Measurements from ENCODE around the gene QSER1. TPM values are rescaled to one million over a fixed set of nuclear protein-coding genes. Genes with fewer than 3 reads are reported as not detected.

QSER1 gene
- total and polyA plus RNA-seq, 10 of the 15 experiments (the other 5 are each of a cell fraction or from before 2014, with no cell fraction given) = 2.1 to 15.0 (median 9.4) TPM

GRCh38 chr11:32893343-32894148, 935 bp downstream of the QSER1 start (continued):
- no peak for TF ChIP-seq POLR2AphosphoS5 (IDR thresholded peaks at IDR 0.05; ENCODE audit: low read length)
- peak; percentile 71; the same call in 1 of the 2 replicates for TF ChIP-seq POLR2A (IDR thresholded peaks at IDR 0.05; ENCODE audit: low read depth, low read length)
- peak; percentile 40; the same call in 1 of the 2 replicates for TF ChIP-seq MTA2 (IDR thresholded peaks at IDR 0.05; ENCODE audit: low read depth)
- TF ChIP-seq, protein P1, sequence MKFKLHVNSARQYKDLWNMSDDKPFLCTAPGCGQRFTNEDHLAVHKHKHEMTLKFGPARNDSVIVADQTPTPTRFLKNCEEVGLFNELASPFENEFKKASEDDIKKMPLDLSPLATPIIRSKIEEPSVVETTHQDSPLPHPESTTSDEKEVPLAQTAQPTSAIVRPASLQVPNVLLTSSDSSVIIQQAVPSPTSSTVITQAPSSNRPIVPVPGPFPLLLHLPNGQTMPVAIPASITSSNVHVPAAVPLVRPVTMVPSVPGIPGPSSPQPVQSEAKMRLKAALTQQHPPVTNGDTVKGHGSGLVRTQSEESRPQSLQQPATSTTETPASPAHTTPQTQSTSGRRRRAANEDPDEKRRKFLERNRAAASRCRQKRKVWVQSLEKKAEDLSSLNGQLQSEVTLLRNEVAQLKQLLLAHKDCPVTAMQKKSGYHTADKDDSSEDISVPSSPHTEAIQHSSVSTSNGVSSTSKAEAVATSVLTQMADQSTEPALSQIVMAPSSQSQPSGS (IDR thresholded peaks at IDR 0.05; ENCODE audit: low read length) = no peak
- TF ChIP-seq ZNF592 (IDR thresholded peaks at IDR 0.05) = no peak
- TF ChIP-seq, protein P2, sequence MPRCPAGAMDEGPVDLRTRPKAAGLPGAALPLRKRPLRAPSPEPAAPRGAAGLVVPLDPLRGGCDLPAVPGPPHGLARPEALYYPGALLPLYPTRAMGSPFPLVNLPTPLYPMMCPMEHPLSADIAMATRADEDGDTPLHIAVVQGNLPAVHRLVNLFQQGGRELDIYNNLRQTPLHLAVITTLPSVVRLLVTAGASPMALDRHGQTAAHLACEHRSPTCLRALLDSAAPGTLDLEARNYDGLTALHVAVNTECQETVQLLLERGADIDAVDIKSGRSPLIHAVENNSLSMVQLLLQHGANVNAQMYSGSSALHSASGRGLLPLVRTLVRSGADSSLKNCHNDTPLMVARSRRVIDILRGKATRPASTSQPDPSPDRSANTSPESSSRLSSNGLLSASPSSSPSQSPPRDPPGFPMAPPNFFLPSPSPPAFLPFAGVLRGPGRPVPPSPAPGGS (IDR thresholded peaks at IDR 0.05; ENCODE audit: borderline replicate concordance, insufficient read depth, low read depth, low read length, poor library complexity, severe bottlenecking) = no peak
- TF ChIP-seq PAX8 (IDR thresholded peaks at IDR 0.05) = no peak
- no peak for TF ChIP-seq SP1 (IDR thresholded peaks at IDR 0.05; ENCODE audit: low read depth, low read length)
- no peak for TF ChIP-seq ZNF24 (IDR thresholded peaks at IDR 0.05)
- TF ChIP-seq CBX5 (IDR thresholded peaks at IDR 0.05; ENCODE audit: low read depth) = no peak
- TF ChIP-seq FOXM1 (IDR thresholded peaks at IDR 0.05; ENCODE audit: low read depth, low read length) = peak; percentile 60
- no peak for TF ChIP-seq ASH2L (IDR thresholded peaks at IDR 0.05; ENCODE audit: borderline replicate concordance, low read depth)
- TF ChIP-seq WRNIP1 (IDR thresholded peaks at IDR 0.05; ENCODE audit: borderline replicate concordance, low read depth, low read length) = no peak
- TF ChIP-seq, protein P3, sequence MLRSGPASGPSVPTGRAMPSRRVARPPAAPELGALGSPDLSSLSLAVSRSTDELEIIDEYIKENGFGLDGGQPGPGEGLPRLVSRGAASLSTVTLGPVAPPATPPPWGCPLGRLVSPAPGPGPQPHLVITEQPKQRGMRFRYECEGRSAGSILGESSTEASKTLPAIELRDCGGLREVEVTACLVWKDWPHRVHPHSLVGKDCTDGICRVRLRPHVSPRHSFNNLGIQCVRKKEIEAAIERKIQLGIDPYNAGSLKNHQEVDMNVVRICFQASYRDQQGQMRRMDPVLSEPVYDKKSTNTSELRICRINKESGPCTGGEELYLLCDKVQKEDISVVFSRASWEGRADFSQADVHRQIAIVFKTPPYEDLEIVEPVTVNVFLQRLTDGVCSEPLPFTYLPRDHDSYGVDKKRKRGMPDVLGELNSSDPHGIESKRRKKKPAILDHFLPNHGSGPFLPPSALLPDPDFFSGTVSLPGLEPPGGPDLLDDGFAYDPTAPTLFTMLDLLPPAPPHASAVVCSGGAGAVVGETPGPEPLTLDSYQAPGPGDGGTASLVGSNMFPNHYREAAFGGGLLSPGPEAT (IDR thresholded peaks at IDR 0.05; ENCODE audit: low read depth) = peak; percentile 30; the same call in 1 of the 2 replicates
- TF ChIP-seq SUZ12 (IDR thresholded peaks at IDR 0.05; ENCODE audit: unreplicated experiment) = no peak
- TF ChIP-seq HDAC2 (IDR thresholded peaks at IDR 0.05) = no peak
- TF ChIP-seq SREBF1 (IDR thresholded peaks at IDR 0.05; ENCODE audit: low read length) = no peak
- TF ChIP-seq TCF7 (IDR thresholded peaks at IDR 0.05; ENCODE audit: borderline replicate concordance) = no peak
- peak; percentile 8 for TF ChIP-seq RELA (IDR thresholded peaks at IDR 0.05; ENCODE audit: borderline replicate concordance, partially characterized antibody)
- no peak for TF ChIP-seq JUND (IDR thresholded peaks at IDR 0.05; ENCODE audit: low read depth, low read length)

Measured in GM12878 (cell line).